HG03025 (cell line): Measurements from ENCODE around the gene LRCOL1.

ENCODE experiments used
- ATAC-seq: cut with Tn5 transposase; IDR thresholded peaks from one replicate; pipeline ENCODE4 v1.9.1; 2021; ENCODE audit warnings: mild to moderate bottlenecking, moderate library complexity; ENCODE audit not compliant: unreplicated experiment, low FRiP score

LRCOL1 gene

GRCh38 chr12:132586929-132587328 is 23.5 kb downstream of the LRCOL1 start:
- ATAC-seq = no peak

DNA sequence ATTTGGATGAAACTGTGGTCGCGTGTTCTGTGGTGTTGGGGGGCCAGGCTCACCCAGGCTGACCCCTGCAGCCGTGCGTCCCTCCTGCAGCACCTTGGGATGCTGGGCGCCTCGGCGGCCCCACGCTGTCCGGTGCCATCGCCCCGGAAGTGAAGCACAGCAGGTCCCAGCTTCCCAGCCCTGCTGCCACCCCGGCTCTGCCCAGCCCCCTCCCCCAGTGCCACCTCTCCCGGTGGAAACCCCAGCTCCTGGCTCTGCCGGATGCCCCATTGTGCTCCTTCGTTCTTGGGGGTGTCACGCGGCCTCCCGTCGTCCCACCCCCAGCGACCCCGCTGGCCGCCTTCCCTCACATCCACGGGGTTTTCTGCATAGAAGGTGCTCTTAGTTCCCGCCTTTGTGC is 25.2 kb downstream of the LRCOL1 start:
- no peak for ATAC-seq

- no peak for ATAC-seq
These were observed 26.0 kb downstream of the LRCOL1 start for GRCh38 chr12:132584429-132584828.

GRCh38 chr12:132583736-132584135 is 26.6 kb downstream of the LRCOL1 start:
- no peak for ATAC-seq

DNA sequence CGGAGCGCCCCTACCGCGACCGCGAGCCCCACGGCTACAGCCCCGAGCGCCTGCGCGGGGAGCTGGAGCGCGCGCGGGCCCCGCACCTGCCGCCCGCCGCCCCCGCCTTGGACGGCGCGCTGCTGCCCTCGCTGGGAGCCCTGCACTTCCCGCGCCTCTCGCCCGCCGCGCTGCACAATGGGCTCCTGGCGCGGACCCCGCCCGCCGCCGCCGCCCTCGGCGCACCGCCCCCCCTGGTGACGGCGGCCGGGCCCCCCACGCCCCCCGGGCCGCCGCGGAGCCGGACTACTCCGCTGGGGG is 27.0 kb downstream of the LRCOL1 start:
- no peak for ATAC-seq

DNA sequence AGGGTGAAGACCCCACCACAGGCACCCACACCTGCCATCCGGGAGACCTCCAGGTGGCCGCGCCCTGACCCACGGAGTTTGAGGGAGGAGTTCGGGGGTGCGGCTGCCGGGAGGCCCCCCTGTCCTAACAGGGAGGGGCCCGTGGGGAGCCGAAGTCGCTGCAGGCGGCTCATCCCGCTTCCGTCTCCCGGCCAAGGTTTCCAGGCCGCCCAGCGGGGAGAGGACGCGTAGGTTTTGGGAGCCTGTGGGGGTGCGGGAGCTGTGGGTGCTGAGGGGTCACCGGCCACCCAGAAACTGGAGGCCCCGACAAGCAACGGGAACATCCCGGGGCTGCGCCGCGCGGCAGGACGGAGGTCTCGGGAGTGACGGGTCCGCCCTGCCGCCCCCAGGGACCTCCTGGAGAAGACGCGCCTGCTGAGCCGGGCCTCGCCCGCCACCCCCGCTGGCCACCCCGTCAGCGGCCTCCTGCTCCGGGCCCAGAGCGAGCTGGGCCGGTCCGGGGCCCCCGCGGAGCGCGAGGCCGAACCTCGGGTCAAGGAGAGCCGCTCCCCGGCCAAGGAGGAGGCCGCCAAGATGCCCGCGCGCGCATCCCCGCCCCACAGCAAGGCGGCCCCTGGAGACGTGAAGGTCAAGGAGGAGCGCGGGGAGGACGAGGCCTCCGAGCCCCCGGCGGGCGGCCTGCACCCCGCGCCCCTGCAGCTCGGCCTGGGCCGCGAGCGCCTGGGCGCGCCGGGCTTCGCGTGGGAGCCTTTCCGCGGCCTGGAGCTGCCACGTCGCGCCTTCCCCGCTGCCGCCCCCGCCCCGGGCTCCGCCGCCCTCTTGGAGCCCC is 27.6 kb downstream of the LRCOL1 start:
- no peak for ATAC-seq

GRCh38 chr12:132582058-132582420 is 28.3 kb downstream of the LRCOL1 start:
- no peak for ATAC-seq

DNA sequence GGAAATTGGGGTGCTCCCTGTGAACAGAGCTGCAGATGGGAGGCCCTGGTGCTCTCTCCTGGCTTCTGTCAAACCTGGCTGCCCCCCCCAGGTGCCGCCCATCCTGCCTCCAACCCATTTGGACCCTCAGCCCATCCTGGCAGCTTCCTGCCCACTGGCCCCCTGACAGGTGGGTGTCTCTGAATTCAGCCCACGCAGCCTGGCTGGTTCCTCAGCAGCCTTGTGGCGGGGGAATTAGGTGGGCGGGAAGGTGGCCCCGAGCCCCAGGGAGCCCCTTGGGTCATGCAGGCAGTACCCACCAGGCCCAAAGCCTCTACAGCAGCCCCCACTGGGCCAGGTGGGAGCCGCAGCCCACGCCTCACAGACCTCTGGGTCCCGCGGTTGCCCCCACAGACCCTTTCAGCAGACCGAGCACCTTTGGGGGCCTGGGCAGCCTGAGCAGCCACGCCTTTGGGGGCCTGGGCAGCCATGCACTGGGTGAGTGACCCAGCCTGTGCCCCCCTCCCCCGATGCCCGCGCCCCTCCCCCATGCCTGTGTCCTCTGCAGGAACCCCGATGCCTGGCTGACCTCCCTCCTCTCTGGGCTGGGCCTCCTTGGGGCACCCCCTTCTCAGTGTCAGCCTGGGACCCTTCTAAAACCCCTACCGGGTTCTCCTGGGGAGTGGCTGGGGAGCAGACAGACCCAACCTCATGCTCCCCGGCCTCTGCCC is 28.9 kb downstream of the LRCOL1 start:
- ATAC-seq = no peak

DNA sequence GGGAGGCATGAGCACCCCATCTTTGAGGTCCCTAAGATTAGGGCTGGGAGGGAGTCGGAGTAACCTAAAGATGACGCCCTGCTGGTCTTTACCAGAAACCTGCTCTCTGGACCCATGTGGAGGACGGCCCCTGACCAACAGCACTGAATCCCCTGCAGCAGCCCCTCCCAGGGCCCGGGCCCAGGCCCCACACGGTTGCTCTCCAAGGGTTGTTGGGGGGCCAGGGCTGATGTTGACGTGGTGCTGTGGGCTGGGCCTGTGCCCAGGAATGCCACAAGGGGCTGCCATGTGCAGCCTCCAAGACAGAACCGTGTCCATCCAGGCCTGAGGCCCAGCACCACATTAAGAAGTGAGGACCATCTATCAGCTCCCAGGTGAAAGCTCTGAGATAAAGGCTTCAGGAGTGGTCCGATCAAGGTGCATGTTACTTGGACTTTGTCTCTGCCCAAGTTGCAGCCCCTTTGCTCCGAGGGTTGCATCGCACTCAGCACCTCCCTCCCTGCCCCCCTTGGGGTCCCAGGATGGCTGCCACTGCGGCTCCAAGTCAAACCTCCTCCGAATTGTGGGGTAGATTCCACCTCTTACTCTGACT is 29.6 kb downstream of the LRCOL1 start:
- no peak for ATAC-seq

DNA sequence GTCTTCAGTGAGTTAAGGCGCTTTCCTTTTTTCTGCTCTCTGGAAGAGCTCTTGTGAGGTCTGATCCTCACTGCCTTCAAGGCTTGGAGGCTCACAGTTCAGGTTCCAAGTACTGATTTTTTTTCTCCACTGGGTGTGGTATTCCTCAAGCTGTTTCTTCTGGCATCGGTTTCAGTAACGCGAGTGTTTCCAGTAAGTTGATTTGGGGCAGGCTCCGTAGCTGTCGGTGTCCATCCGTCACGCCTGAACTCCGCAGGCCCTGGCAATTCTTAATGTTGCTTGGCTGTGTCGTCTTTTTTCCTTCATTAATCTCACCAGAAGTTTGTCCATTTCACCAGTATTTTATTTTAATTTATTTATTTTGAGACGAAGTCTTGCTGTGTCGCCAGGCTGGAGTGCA is 30.6 kb downstream of the LRCOL1 start:
- ATAC-seq = no peak

GRCh38 chr12:132578826-132579225 is 31.6 kb downstream of the LRCOL1 start:
- ATAC-seq = no peak

- ATAC-seq = no peak
These were observed 32.3 kb downstream of the LRCOL1 start for GRCh38 chr12:132578118-132578517.

- ATAC-seq = no peak
These were observed 33.0 kb downstream of the LRCOL1 start for GRCh38 chr12:132577191-132577920.

GRCh38 chr12:132576701-132577100 is 33.7 kb downstream of the LRCOL1 start:
- no peak for ATAC-seq

DNA sequence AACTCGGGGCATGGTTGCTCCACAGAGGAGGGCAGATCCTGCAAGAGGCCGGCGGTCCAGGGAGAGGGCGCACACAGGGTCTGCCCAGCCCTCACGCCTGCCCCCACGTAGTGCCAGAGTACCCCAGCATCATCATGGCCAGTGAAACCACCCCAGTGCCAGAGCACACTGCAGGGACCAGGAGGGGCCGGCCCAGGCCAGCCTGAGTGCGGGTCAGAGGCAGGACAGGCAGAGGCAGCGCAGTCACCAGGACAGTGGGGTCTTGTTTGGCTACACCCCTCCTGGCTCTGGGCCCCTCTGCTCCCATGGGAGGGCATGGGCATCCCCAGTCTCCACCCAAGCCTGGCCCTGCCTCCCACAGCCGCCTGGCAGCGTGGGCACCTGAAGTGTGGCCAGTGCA is 34.7 kb downstream of the LRCOL1 start:
- no peak for ATAC-seq

- ATAC-seq = no peak
These were observed 35.9 kb downstream of the LRCOL1 start for GRCh38 chr12:132574271-132574996.

DNA sequence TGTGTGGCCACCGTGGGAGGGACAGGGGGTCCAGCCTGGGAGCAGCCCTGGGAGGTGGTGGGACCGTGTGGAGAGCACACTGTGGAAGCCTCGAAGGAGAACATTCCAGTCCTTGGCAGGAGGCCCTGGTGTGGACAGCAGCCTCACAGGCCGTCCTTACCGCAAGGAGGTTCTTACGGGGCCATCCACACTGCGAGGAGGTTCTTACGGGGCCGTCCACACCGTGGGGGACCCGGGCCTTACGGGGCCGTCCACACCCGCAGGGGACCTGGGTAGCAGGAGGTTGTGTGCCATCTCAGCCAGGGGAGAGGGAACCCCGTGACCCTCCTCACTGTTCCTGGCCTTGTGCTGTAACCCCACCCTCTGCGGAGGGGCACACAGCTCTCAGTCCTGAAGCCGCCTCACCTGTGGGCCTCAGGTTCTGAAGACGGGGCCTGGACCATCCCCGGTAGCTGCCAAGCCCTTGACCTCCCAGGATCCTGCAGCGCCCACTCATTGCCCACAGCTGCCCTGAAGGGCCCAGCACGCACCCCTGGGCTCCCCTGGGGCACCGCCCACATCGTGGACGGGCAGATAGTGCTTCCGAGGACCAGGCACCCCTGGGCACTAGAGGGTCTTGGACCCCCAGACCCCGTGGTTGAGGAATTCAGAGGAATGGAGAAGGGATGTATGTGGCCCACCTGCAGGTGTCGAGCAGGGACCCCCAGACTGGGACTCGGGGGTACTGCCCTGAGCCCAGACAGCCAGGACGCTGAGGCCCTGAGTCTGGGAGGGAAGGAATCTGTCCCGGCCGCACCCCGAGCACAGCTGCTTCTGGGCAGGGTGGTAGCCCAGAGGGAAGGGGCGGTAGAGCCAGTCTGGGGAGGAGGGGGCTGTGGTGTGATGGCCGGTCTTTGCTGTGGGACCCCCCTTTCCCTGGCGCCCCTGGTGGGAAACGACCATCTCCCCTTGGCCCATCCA is 37.3 kb downstream of the LRCOL1 start:
- no peak for ATAC-seq

- ATAC-seq = no peak
These were observed 38.3 kb downstream of the LRCOL1 start for GRCh38 chr12:132572106-132572505.

- ATAC-seq = no peak
These were observed 38.8 kb downstream of the LRCOL1 start for GRCh38 chr12:132571598-132571997.
